GM21360 (cell line): ENCODE measurements around the gene CLDN8.

Experiments
- ATAC-seq: cut with Tn5 transposase; IDR thresholded peaks from one replicate; pipeline ENCODE4 v1.9.1; 2021; ENCODE audit warnings: mild to moderate bottlenecking, moderate library complexity; ENCODE audit not compliant: unreplicated experiment

CLDN8 gene

GRCh38 chr21:30216041-30216723, at the start of gene CLDN8:
CLDN8 (minus strand) TSS chr21:30216097; CDS start chr21:30215925, 172 bp downstream.
- ATAC-seq: no peak

GRCh38 chr21:30257773-30258172, 41.9 kb upstream of the CLDN8 start:
- no peak for ATAC-seq

GRCh38 chr21:30256100-30256499, 40.2 kb upstream of the CLDN8 start:
- no peak for ATAC-seq

GRCh38 chr21:30255679-30256078, 39.8 kb upstream of the CLDN8 start:
- ATAC-seq: no peak

- no peak for ATAC-seq
Observed at GRCh38 chr21:30251781-30252180, 35.9 kb upstream of the CLDN8 start.

- ATAC-seq: no peak
Observed at GRCh38 chr21:30249936-30250335, 34.0 kb upstream of the CLDN8 start.

- ATAC-seq: no peak
Observed at GRCh38 chr21:30248844-30249243, 32.9 kb upstream of the CLDN8 start.

GRCh38 chr21:30245061-30245460, 29.2 kb upstream of the CLDN8 start:
- ATAC-seq: no peak

- no peak for ATAC-seq
Observed at GRCh38 chr21:30243691-30244090, 27.8 kb upstream of the CLDN8 start.

GRCh38 chr21:30240661-30241060, 24.8 kb upstream of the CLDN8 start:
- ATAC-seq: no peak

GRCh38 chr21:30238168-30238567, 22.3 kb upstream of the CLDN8 start:
- no peak for ATAC-seq

- no peak for ATAC-seq
Observed at GRCh38 chr21:30234643-30235042, 18.7 kb upstream of the CLDN8 start.

- ATAC-seq: no peak
Observed at GRCh38 chr21:30234050-30234449, 18.2 kb upstream of the CLDN8 start.

GRCh38 chr21:30233228-30234020, 17.5 kb upstream of the CLDN8 start:
- ATAC-seq: no peak

GRCh38 chr21:30232011-30232410, 16.1 kb upstream of the CLDN8 start:
- no peak for ATAC-seq

- no peak for ATAC-seq
Observed at GRCh38 chr21:30227633-30228404, 11.9 kb upstream of the CLDN8 start.

- no peak for ATAC-seq
Observed at GRCh38 chr21:30227128-30227527, 11.2 kb upstream of the CLDN8 start.

- no peak for ATAC-seq
Observed at GRCh38 chr21:30223596-30223995, 7.7 kb upstream of the CLDN8 start.

GRCh38 chr21:30222724-30223123, 6.8 kb upstream of the CLDN8 start:
- ATAC-seq: no peak

- ATAC-seq: no peak
Observed at GRCh38 chr21:30211071-30211470, 4.8 kb downstream of the CLDN8 start.

- no peak for ATAC-seq
Observed at GRCh38 chr21:30209601-30210000, 6.3 kb downstream of the CLDN8 start.

- ATAC-seq: no peak
Observed at GRCh38 chr21:30207252-30207579, 8.7 kb downstream of the CLDN8 start.
